GM10266 (cell line): ENCODE data around the gene OLFML2B.

Source experiments
- DNase-seq: peaks from one replicate; pipeline ENCODE4 v3.0.0; 2012; ENCODE audit errors: extremely low spot score
- TF ChIP-seq, protein P1 (sequence below): IDR thresholded peaks from 2 replicates; pipeline ENCODE4 v1.5.1; 2012; ENCODE audit warnings: mild to moderate bottlenecking, low read depth; ENCODE audit not compliant: control insufficient read depth, insufficient read depth; ENCODE audit errors: missing control alignments

Gene OLFML2B

DNA sequence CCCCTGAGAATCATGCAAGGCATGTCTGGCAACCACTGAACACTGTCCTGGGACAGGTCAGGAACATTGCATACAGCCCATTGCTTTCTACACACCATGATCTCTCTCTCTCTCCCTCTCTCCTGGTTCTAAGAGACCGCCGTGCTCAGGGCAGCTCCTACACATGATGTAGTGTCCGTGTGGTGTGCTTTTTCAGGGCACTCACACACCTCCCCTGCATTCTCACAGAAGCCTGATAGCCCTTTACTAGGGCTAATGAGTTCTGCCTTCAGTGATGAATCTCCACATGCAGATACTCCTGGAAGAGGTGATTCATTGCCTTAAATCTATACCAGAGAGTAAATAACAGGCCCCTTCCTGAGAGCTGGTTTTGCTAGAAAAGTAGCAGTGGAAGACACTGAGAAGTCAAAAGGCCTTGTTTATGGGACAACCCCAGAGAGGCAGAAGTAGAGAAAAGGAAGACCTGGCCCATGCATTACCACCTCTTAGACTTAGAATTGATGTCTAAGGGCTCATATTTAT is 7.2 kb upstream of the OLFML2B start:
- TF ChIP-seq, protein P1, sequence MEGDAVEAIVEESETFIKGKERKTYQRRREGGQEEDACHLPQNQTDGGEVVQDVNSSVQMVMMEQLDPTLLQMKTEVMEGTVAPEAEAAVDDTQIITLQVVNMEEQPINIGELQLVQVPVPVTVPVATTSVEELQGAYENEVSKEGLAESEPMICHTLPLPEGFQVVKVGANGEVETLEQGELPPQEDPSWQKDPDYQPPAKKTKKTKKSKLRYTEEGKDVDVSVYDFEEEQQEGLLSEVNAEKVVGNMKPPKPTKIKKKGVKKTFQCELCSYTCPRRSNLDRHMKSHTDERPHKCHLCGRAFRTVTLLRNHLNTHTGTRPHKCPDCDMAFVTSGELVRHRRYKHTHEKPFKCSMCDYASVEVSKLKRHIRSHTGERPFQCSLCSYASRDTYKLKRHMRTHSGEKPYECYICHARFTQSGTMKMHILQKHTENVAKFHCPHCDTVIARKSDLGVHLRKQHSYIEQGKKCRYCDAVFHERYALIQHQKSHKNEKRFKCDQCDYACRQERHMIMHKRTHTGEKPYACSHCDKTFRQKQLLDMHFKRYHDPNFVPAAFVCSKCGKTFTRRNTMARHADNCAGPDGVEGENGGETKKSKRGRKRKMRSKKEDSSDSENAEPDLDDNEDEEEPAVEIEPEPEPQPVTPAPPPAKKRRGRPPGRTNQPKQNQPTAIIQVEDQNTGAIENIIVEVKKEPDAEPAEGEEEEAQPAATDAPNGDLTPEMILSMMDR, result no peak
- no peak for DNase-seq

DNA sequence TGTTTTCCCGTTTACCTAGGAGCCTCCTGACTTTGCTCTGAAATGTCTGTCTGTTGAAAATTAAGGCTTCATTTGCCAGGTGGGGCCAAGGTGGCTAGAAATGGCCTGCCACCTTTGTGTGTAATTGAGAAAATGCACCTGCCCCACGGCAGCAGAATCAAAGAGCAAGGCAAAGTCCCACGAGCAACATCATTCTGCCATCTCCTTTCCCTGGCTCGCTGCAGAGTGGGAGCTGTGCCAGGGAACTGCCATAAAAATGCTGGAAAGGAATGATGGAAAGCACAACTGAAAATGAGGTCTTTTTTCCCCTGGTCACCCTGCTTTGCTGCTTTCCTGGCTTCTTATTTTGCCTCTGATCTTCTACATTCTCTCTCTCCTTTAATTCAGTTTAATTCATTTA is 5.5 kb upstream of the OLFML2B start:
- DNase-seq, result no peak
- TF ChIP-seq, protein P1, result no peak

DNA sequence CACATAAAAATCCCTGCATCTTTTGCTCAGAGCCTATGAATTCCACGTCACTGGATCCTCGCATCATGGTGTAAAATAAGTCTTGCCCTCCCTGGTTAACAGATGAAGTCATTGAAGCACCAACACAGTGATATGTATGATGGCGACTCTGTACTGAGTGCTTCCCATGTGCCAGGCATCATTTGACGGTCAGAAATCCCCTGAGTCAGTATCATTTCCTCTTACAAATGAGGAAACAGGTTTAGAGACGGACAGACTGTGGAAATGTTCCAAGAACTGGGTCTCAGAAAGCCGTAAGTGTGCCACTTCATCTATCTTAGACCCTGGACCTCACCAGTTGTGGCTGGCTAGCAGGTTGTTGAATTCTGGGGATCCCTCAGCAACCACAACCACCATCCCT is 5.1 kb upstream of the OLFML2B start:
- TF ChIP-seq, protein P1, result no peak
- DNase-seq, result no peak

DNA sequence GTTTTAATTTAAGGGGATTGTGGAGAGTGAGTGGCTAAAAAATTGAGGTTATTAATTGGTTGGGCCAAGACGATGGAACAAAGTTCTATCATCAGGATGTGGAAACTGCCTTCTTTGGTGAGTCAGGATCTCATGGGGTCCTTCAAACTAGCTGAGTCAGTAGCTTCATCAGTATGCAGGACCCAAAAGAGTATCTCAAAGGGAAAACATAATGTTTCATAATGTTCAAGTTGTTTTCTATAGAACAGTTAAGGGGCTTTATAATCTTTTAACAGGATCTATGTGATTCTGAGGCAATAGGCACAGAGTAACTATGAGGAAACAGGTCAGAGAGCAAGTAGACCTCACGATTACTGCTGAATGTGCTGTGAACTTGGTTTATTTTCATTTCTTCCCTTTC is 3.2 kb upstream of the OLFML2B start:
- no peak for DNase-seq
- TF ChIP-seq, protein P1, result no peak

DNA sequence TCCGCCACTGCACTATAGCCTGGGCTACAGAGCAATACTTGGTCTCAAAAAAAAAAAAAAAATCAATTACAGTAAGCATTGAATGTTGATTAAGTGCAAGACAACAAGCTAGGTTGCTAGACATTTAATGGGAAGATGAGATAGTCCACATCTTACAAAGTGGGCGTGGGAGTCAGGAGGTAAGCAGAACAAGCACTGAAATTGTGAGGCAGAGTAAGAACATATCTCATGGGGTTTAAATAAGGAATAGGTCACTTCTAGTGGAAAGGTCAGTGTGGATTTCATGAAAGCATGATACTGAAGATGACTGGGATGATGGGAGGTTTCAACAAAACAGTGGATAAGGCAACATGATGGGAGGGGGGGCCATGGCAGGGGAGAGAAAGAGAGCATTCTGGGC is 1.9 kb upstream of the OLFML2B start:
- no peak for DNase-seq
- TF ChIP-seq, protein P1, result no peak

DNA sequence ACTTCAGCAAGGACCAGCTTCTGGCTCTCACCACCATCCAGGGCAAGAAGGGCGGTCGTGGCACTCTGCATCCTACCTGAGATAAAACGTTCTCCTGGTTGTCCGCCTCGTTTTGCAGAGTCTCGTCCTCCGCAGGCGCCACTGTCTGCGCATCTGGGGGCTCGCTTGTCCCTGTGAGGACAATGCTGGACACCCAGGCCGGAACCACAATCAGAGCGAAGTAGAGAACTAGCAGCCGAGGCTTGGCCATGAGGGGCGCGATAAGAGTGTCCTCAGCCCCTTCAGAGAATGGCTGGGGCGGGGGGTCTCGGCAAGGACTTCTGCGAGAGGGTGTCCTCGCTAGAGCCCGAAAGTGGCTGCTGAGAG is 505 bp downstream of the OLFML2B start:
- TF ChIP-seq, protein P1, result no peak
- DNase-seq, result no peak

DNA sequence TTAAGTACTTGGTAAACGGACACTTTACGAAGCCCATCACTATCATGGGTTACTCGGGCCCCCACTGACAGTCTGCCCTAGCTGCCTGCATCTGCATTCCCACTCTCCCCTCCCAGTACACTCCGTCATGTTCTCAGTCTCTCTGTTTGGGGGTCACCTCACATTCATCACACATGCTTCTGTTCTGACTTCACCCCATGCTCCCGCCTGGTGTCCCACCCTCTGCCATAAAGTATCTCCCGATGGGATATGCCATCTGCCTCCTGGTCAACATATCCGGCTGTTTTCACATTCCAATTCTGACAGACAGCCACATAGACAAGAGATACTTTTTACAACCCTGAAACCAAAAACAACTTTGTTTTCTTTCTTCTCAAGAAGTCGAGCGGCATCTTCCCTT is 1.0 kb downstream of the OLFML2B start:
- TF ChIP-seq, protein P1, result no peak
- no peak for DNase-seq
